ENCODE results near the gene YIF1B. TPM values are rescaled to one million over a fixed set of nuclear protein-coding genes. Genes with fewer than 3 reads are reported as not detected.

The YIF1B gene
- total and polyA plus RNA-seq, 2 donors (not counting 3 experiments of a cell fraction or from before 2014, with no cell fraction given) = 85.8 to 249 TPM

DNA sequence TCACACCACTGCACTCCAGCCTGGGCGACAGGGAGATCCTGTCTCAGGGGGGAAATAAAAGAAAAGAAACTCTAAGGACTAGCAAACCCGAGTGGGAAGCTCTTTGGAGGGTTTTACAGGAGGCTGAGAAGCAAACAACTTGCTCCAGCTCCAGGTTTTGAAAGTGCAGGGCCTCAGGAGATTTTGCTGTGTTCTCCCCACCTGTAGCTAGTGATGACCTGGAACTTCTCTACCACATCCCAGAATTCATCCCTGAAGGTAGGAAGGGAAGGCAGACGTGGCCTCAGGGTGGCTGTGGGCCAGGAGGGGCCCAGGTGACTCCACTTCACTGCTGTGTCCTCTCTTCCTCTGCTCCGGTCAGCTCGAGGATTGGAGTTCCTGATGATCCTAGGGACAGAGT lies 42.3 kb upstream of the YIF1B start:
- intact Hi-C loops (cut with micrococcal nuclease) (no loop called here), dilution Hi-C loops (cut with MboI; ENCODE audit: extremely low pct_ligation_motif_present, low sequenced_read_pairs) (no loop called here)
- BruUV-seq (replicated peaks) = no TSS peak
- Histone ChIP-seq H2AFZ (ENCODE audit: low read depth, low read length) (no peak overlapping the region), H3K4me3 (replicated peaks in 1 of 3; ENCODE audit: insufficient read depth in 1 of 3, low read depth in 1 of 3, low read length in 3 of 3) (no peak overlapping the region), H3K9me1 (replicated peaks; ENCODE audit: control insufficient read depth, extremely low read depth, insufficient read depth, low read length) (no peaks in the 10 kb centered on the region), H4K20me1 (replicated peaks; ENCODE audit: control insufficient read depth, extremely low read depth, insufficient read depth, low read length) (no peaks in the 10 kb centered on the region), H3K4me1 (ENCODE audit: control insufficient read depth, extremely low read depth, insufficient read depth, low read length) (peaks cover 3% of the 10 kb centered on the region), H3K4me2 (ENCODE audit: insufficient read depth, low read length) (no peak overlapping the region), H3K9me3 (replicated peaks; ENCODE audit: control insufficient read depth, insufficient read depth, low read length) (no peaks in the 10 kb centered on the region), H3K36me3 (ENCODE audit: control insufficient read depth in 2 of 2, extremely low read depth in 1 of 2, insufficient read depth in 2 of 2, low read length in 2 of 2) (no peaks in the 10 kb centered on the region), H3K27me3 (ENCODE audit: control insufficient read depth in 2 of 2, insufficient read depth in 2 of 2, low read length in 2 of 2) (peaks cover 13 to 14% of the 10 kb centered on the region in 2 experiments), H3K27ac (ENCODE audit: insufficient read depth, low read depth, low read length) (no peak overlapping the region), H3K79me2 (ENCODE audit: control insufficient read depth, insufficient read depth, low read length) (no peaks in the 10 kb centered on the region), H3K9ac (replicated peaks; ENCODE audit: extremely low read depth, insufficient read depth, low read length) (no peak overlapping the region)
- ChIA-PET POLR2A (no interaction called here), CTCF (interaction anchor here (0.9 to 1.4 kb wide), 3 partner anchors 13 to 456 kb away, joined by 3 read pairs; partner anchors contain the start of gene PSMD8)
- no peak for DNase-seq (ENCODE audit: low read depth, low spot score)
- TF ChIP-seq, protein P1, sequence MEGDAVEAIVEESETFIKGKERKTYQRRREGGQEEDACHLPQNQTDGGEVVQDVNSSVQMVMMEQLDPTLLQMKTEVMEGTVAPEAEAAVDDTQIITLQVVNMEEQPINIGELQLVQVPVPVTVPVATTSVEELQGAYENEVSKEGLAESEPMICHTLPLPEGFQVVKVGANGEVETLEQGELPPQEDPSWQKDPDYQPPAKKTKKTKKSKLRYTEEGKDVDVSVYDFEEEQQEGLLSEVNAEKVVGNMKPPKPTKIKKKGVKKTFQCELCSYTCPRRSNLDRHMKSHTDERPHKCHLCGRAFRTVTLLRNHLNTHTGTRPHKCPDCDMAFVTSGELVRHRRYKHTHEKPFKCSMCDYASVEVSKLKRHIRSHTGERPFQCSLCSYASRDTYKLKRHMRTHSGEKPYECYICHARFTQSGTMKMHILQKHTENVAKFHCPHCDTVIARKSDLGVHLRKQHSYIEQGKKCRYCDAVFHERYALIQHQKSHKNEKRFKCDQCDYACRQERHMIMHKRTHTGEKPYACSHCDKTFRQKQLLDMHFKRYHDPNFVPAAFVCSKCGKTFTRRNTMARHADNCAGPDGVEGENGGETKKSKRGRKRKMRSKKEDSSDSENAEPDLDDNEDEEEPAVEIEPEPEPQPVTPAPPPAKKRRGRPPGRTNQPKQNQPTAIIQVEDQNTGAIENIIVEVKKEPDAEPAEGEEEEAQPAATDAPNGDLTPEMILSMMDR (IDR thresholded peaks at IDR 0.05; ENCODE audit: extremely low read depth in 1 of 2, insufficient read depth in 1 of 2, low read depth in 1 of 2, low read length in 2 of 2) = no peak
- TF ChIP-seq POLR2A (IDR thresholded peaks at IDR 0.05; ENCODE audit: low read depth, low read length) = no peak
- no peak for TF ChIP-seq EZH2 (IDR thresholded peaks at IDR 0.05; ENCODE audit: borderline replicate concordance, low read depth, low read length, severe bottlenecking)
- no peak for TF ChIP-seq GATA2 (IDR thresholded peaks at IDR 0.05; ENCODE audit: insufficient read depth, insufficient read length, low read depth, low read length)
- no peak for TF ChIP-seq POLR2AphosphoS5 (IDR thresholded peaks at IDR 0.05; ENCODE audit: insufficient read depth, low read depth, low read length)
- TF ChIP-seq MYC (IDR thresholded peaks at IDR 0.05; ENCODE audit: low read depth, low read length) = no peak
- no peak for TF ChIP-seq JUN (IDR thresholded peaks at IDR 0.05; ENCODE audit: borderline replicate concordance, insufficient read depth, insufficient read length, low read depth)
- TF ChIP-seq, protein P2, sequence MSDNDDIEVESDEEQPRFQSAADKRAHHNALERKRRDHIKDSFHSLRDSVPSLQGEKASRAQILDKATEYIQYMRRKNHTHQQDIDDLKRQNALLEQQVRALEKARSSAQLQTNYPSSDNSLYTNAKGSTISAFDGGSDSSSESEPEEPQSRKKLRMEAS (IDR thresholded peaks at IDR 0.05; ENCODE audit: insufficient read depth, insufficient read length) = no peak
- TF ChIP-seq FOS (IDR thresholded peaks at IDR 0.05; ENCODE audit: borderline replicate concordance, insufficient read depth, low read length) = no peak
- no peak for FAIRE-seq
